BJ (cell line): ENCODE measurements around the gene SERPINA1. TPM values are rescaled to one million over a fixed set of nuclear protein-coding genes. Genes with fewer than 3 reads are reported as not detected.

ENCODE experiments used
- CTCF ChIA-PET: fragments of 350-600 bp; formaldehyde crosslinking; extraction: SDS; loops from one replicate; lab custom pipeline; 2021; ENCODE audit warnings: antibody characterized with exemption, inconsistent platforms; lab: Yijun Ruan, JAX
- POLR2A ChIA-PET: fragments of 300-600 bp; sonication (Branson Sonifier 250); formaldehyde crosslinking; extraction: SDS; loops from one replicate; lab custom pipeline; 2021; ENCODE audit warnings: antibody characterized with exemption; lab: Charles Lee
- DNase-seq: peaks from one replicate; pipeline ENCODE4 v3.0.0-alpha.2; 2011; ENCODE audit warnings: low read depth
- H3K27me3 ChIP-seq: 2 replicates; pipeline ENCODE4 v1.6.0; 2011; ENCODE audit warnings: low read length; ENCODE audit not compliant: control insufficient read depth, insufficient read depth
- H3K36me3 ChIP-seq: 2 replicates; pipeline ENCODE4 v1.5.1; 2011; ENCODE audit warnings: low read length; ENCODE audit not compliant: control insufficient read depth, insufficient read depth
- H3K4me3 ChIP-seq: 2 replicates; pipeline ENCODE4 v1.5.1; 2011; ENCODE audit warnings: low read depth, mild to moderate bottlenecking, control low read depth, low read length
- CTCF ChIP-seq: IDR thresholded peaks from 2 replicates; pipeline ENCODE4 v1.5.1; 2011; ENCODE audit warnings: low read depth, mild to moderate bottlenecking, control low read depth, inconsistent platforms, low read length, moderate library complexity; ENCODE audit not compliant: insufficient read depth
- polyA plus RNA-seq: library from polyadenylated mRNA; depleted of rRNA; stranded (reverse); fragments of >200 nt; gene quantifications from 2 replicates; pipeline ENCODE4 v1.2.3, GENCODE V29; 2011

The SERPINA1 gene
- polyA plus RNA-seq, 1 experiment: 0.40 TPM

GRCh38 chr14:94367347-94368242 is 20.8 kb downstream of the SERPINA1 start:
- no peak for DNase-seq
- Histone ChIP-seq H3K27me3 (no peaks in the 10 kb centered on the region), H3K36me3 (no peaks in the 10 kb centered on the region), H3K4me3 (no peak overlapping the region)
- ChIA-PET POLR2A (no interaction called here), CTCF (interaction anchor here (1.1 kb wide), 1 partner anchor 20 kb away, joined by 4 read pairs; no protein-coding TSS in a partner anchor)
- no peak for TF ChIP-seq CTCF

- H3K4me3 ChIP-seq: no peak within 1 kb of the TSS
- DNase-seq: no peak
- no peak for TF ChIP-seq CTCF
- H3K27me3 ChIP-seq: no peaks in the 10 kb centered on the region
- no peaks in the 10 kb centered on the region for H3K36me3 ChIP-seq
- POLR2A ChIA-PET: no interaction called here
- CTCF ChIA-PET: interaction anchor here (1.1 kb wide), 1 partner anchor 18 kb away, joined by 4 read pairs; no protein-coding TSS in a partner anchor
Measured at GRCh38 chr14:94366146-94366915, 22.1 kb downstream of the SERPINA1 start, which contains the start of gene SERPINA2. Gene SERPINA2, minus strand, starts transcription at chr14:94366698.

- DNase-seq: no peak
- POLR2A ChIA-PET: no interaction called here
- TF ChIP-seq CTCF: no peak
- Histone ChIP-seq H3K27me3 (no peaks in the 10 kb centered on the region), H3K36me3 (no peaks in the 10 kb centered on the region), H3K4me3 (no peak overlapping the region)
- CTCF ChIA-PET: no interaction called here
Measured at GRCh38 chr14:94365624-94366023, 22.8 kb downstream of the SERPINA1 start.

- Histone ChIP-seq H3K27me3 (no peaks in the 10 kb centered on the region), H3K4me3 (no peak overlapping the region), H3K36me3 (no peaks in the 10 kb centered on the region)
- no peak for DNase-seq
- ChIA-PET POLR2A (no interaction called here), CTCF (no interaction called here)
- TF ChIP-seq CTCF: no peak
Measured at GRCh38 chr14:94364964-94365363, 23.4 kb downstream of the SERPINA1 start.

GRCh38 chr14:94364037-94364436 is 24.4 kb downstream of the SERPINA1 start:
- H3K36me3 ChIP-seq: no peaks in the 10 kb centered on the region
- CTCF ChIA-PET: no interaction called here
- POLR2A ChIA-PET: no interaction called here

More at GRCh38 chr14:94364037-94364436, 24.4 kb downstream of the SERPINA1 start:
- no peaks in the 10 kb centered on the region for H3K27me3 ChIP-seq
- no peak for DNase-seq
- TF ChIP-seq CTCF: no peak
- no peak overlapping the region for H3K4me3 ChIP-seq
